ENCODE measurements around the gene KLK13.

The KLK13 gene

GRCh38 chr19:51018745-51019543 lies 45.9 kb downstream of the KLK13 start:
- DNase-seq: no peak

DNA sequence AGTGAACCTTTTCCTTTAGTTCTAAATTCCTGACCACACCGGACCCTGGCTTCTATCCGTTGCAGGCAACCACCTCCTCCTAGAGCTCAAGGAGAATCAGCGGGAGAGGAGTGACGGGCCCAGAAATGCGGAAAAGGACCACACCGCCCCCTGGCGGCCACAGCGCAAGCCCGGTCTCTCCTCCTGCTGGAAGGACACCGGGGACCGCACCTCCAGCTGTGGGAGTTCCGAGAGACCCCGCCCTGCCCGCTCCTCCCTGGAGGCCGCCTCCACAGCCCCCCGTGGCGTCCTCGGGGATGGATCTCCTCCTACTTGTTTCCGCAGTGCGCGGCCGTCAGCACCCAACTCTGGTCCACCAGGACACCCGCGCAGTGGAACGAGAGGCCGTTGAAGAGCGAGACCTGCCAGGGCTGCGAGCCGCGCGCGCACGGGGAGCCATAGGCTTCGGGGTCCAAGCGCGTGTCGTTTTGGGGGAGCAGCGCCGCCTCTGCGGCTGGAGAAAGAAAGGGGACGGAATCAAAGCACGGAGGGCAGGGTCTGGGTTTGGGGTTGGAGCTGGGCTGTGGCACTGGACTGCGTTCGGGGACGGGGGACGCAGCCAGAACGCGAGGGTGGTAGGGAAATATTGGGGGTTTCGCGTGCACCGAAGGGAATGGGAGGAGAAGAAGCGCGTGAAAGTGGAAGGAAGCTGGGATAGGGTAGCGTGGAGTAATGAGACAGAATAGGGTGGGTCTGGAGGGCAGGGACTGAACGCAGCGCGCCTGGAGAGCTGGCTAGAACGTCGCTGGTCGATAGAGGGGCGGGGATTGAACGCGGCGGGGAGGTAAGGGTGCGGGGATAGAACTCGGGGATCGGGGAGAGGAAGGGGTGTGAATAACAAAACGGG lies 47.9 kb downstream of the KLK13 start:
- peak; percentile 69 to 73 for DNase-seq

- DNase-seq: no peak
Observed at GRCh38 chr19:51015691-51016267, 49.1 kb downstream of the KLK13 start.

DNA sequence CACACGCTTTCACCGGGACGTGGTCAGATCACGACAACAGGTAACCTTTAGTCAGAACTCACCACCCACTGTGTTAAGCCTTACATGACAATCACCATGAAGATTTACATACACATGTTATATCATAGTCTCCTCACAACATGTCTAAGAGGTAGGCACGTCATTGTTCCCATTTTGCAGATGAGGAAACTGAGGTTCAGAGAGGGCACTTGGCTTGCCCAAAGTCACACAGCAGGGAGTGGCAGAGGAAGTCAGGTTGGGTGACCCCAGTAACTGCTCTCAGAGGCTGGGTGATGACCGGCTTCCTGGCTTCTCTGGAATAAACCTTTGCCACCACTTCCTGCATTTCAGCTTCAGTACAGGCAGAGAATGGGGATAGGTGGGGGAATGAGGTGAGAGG lies 50.6 kb downstream of the KLK13 start:
- no peak for DNase-seq

GRCh38 chr19:51012661-51013190 lies 52.2 kb downstream of the KLK13 start:
- no peak for DNase-seq

DNA sequence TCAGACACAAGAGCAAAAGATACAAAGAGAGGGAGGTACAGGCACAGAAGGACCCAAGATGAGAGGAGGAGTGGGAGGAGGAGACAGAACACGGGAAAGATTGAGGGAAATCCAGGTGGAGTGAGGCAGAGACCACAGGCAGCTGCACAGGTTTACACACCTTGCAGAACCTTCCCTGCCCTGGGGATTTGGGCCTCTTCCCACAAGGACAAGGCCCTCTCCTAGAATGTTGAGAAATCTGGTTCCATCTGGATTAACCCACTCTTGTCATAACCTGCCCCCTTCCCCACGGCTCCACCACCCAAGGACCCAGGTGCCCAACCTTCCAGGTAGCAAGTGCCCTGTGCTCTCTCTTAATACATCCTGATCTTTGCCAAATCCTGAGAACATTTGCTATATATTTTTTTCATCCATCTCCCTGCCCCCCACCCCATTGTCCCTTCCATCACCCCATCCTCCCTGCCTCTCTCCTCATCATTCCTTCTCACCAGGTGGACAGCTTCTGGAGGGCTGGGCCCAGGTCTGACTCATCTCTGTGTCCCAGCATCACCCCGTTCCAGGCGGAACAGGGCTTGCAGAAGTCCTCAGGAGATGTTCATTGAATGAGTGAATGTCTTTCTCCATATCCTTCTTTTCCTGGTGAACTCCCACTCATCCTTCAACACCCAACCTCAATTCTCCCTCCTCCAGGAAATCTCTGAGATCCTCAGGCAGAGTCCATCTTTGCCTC lies 54.7 kb downstream of the KLK13 start:
- no peak for DNase-seq

GRCh38 chr19:51009061-51009891 lies 55.6 kb downstream of the KLK13 start:
- DNase-seq: no peak

DNA sequence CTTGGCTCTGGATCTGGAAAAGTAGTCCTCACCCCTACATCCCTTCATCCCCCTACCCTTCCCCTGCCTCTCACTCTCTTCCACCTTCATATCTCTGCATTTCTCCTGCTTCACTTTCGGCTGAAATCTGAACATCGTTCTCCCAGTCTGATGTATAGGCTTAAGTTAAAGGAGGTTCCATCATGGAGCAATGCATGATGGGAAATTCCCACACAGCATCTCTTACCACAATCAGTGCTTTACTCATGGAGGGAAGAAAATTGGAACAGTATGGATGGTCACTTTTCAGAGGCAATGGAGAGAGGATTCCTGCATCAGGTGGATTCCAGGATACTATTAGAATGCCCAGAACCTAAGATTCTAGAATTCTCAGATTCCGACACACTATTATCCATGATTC lies 57.4 kb downstream of the KLK13 start:
- no peak for DNase-seq

DNA sequence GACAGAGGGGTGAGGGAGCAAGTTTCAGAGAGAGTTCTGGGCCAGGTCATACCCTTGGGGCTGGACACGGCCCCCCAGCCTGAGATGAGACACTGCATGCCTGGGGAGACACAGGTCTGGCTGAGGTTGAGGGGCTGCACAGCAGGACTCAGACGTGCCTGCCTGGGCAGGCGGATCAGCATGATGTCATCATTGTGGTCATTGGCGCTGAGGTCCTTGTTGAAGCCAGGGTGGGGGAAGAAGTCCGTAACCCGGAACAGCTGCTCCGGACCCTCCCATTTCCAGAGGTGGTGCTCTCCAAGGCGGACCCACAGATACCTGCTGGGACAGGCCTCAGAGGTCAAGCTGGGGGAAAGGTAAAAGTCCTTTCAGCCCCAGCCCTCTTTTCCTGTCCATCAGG lies 58.5 kb downstream of the KLK13 start:
- DNase-seq: no peak
